Upper lobe of left lung (tissue), 4 donors: ENCODE measurements around the gene TMEM200B.

ENCODE experiments used
- CTCF ChIP-seq, 6 experiments: fragments of 450-650 bp in 4 of 6; fragments of 200-600 bp in 2 of 6; sonication (generic) in 2 of 6; IDR thresholded peaks; one replicate each; pipeline ENCODE4 v1.5.1; 2016 to 2019; ENCODE audit warnings: antibody characterized with exemption in 6 of 6
- POLR2A ChIP-seq, 4 donors: fragments of 450-650 bp; IDR thresholded peaks; one replicate each; pipeline ENCODE4 v1.5.1; 2016 to 2017; ENCODE audit warnings: antibody characterized with exemption in 4 of 4, mild to moderate bottlenecking in 2 of 4

GRCh38 chr1:29105822-29106221, 17.9 kb downstream of the TMEM200B start:
- TF ChIP-seq CTCF (IDR thresholded peaks at IDR 0.05) (no peak), POLR2A (IDR thresholded peaks at IDR 0.05) (no peak)
